OCI-LY1 (cell line): ENCODE measurements around the gene CALB2.

Experiments
- H2AFZ ChIP-seq: fragments of 200-600 bp; sonication (generic), shearing (Covaris generic); 2 replicates; pipeline ENCODE4 v1.6.0; 2014; ENCODE audit warnings: antibody characterized with exemption, mild to moderate bottlenecking, low read length
- H3F3A ChIP-seq: fragments of 200-600 bp; sonication (generic), shearing (Covaris generic); 2 replicates; pipeline ENCODE4 v1.6.0; 2014; ENCODE audit warnings: mild to moderate bottlenecking, antibody characterized with exemption, low read length, moderate library complexity; ENCODE audit not compliant: insufficient read depth
- H3K27ac ChIP-seq: fragments of 200-600 bp; sonication (generic); 2 replicates; pipeline ENCODE4 v1.5.1; 2014; ENCODE audit warnings: low read length, mixed run types, mild to moderate bottlenecking, low read depth; ENCODE audit not compliant: poor library complexity, severe bottlenecking
- H3K27me3 ChIP-seq: fragments of 200-600 bp; sonication (generic); 2 replicates; pipeline ENCODE4 v1.6.0; 2014; ENCODE audit warnings: antibody characterized with exemption, mild to moderate bottlenecking, low read length, moderate library complexity; ENCODE audit not compliant: insufficient read depth
- H3K36me3 ChIP-seq: fragments of 200-600 bp; sonication (generic); 2 replicates; pipeline ENCODE4 v1.6.1; 2014; ENCODE audit warnings: mild to moderate bottlenecking, antibody characterized with exemption, low read length, moderate library complexity, mixed read lengths; ENCODE audit not compliant: insufficient read depth
- H3K4me1 ChIP-seq: fragments of 200-600 bp; sonication (generic); 2 replicates; pipeline ENCODE4 v1.5.1; 2014; ENCODE audit warnings: mild to moderate bottlenecking, low read length, moderate library complexity; ENCODE audit not compliant: insufficient read depth, severe bottlenecking
- H3K4me2 ChIP-seq: fragments of 200-600 bp; sonication (generic), shearing (Covaris generic); 2 replicates; pipeline ENCODE4 v1.6.1; 2014; ENCODE audit warnings: low read length
- H3K4me3 ChIP-seq: fragments of 200-600 bp; sonication (generic); 2 replicates; pipeline ENCODE4 v1.5.1; 2014; ENCODE audit warnings: low read length, low read depth, mild to moderate bottlenecking, mixed read lengths; ENCODE audit not compliant: poor library complexity, severe bottlenecking
- H3K79me2 ChIP-seq: fragments of 200-600 bp; shearing (Covaris generic); 2 replicates; pipeline ENCODE4 v1.6.1; 2016; ENCODE audit warnings: mixed run types, low read length, mixed read lengths; ENCODE audit not compliant: insufficient read depth
- H3K9ac ChIP-seq: fragments of 200-600 bp; sonication (generic), shearing (Covaris generic); 2 replicates; pipeline ENCODE4 v1.6.1; 2014; ENCODE audit warnings: mild to moderate bottlenecking, low read length, mixed read lengths
- H3K9me2 ChIP-seq: fragments of 200-600 bp; sonication (generic), shearing (Covaris generic); 2 replicates; pipeline ENCODE4 v1.6.1; 2014; ENCODE audit warnings: low read depth, mild to moderate bottlenecking, low read length, mixed read lengths
- H3K9me3 ChIP-seq: fragments of 200-600 bp; shearing (Covaris generic); 2 replicates; pipeline ENCODE4 v1.6.1; 2014; ENCODE audit warnings: low read length, mixed read lengths
- H4K20me1 ChIP-seq: fragments of 200-600 bp; sonication (generic), shearing (Covaris generic); 2 replicates; pipeline ENCODE4 v1.6.0; 2016; ENCODE audit warnings: mild to moderate bottlenecking, low read length; ENCODE audit not compliant: insufficient read depth
- CTCF ChIP-seq: fragments of 200-600 bp; sonication (generic), shearing (Covaris generic); IDR thresholded peaks from 2 replicates; pipeline ENCODE4 v1.5.1; 2017; ENCODE audit warnings: mild to moderate bottlenecking, antibody characterized with exemption, low read length, moderate library complexity, mixed read lengths
- EZH2 ChIP-seq: fragments of 200-600 bp; sonication (generic), shearing (Covaris generic); IDR thresholded peaks from 2 replicates; pipeline ENCODE4 v1.8.0; 2017; ENCODE audit warnings: borderline replicate concordance, mixed run types, mild to moderate bottlenecking, antibody characterized with exemption, low read length, moderate library complexity, mixed read lengths

Gene CALB2

GRCh38 chr16:71423016-71423415 is 64.5 kb downstream of the CALB2 start:
- no peaks in the 10 kb centered on the region for H3K36me3 ChIP-seq
- H3K9me2 ChIP-seq, result no peaks in the 10 kb centered on the region
- H3K9ac ChIP-seq, result no peak overlapping the region
- H4K20me1 ChIP-seq, result no peaks in the 10 kb centered on the region
- H3K27ac ChIP-seq, result no peak overlapping the region
- no peak overlapping the region for H2AFZ ChIP-seq
- no peak for TF ChIP-seq EZH2
- TF ChIP-seq CTCF, result no peak
- H3K27me3 ChIP-seq, result peaks cover 8% of the 10 kb centered on the region
- H3K9me3 ChIP-seq, result no peaks in the 10 kb centered on the region
- no peak overlapping the region for H3K4me3 ChIP-seq
- H3K4me1 ChIP-seq, result no peaks in the 10 kb centered on the region
- H3F3A ChIP-seq, result no peaks in the 10 kb centered on the region
- H3K79me2 ChIP-seq, result no peaks in the 10 kb centered on the region
- H3K4me2 ChIP-seq, result no peak overlapping the region

- Histone ChIP-seq H4K20me1 (no peaks in the 10 kb centered on the region), H3K9me3 (no peaks in the 10 kb centered on the region), H3K27ac (no peak overlapping the region), H3F3A (no peaks in the 10 kb centered on the region), H3K9me2 (no peaks in the 10 kb centered on the region), H3K4me2 (no peak overlapping the region), H3K9ac (no peak overlapping the region), H2AFZ (no peak overlapping the region), H3K36me3 (no peaks in the 10 kb centered on the region), H3K27me3 (peaks cover 8% of the 10 kb centered on the region), H3K4me1 (no peaks in the 10 kb centered on the region), H3K79me2 (no peaks in the 10 kb centered on the region), H3K4me3 (no peak overlapping the region)
- TF ChIP-seq EZH2 (no peak), CTCF (no peak)
Observed at GRCh38 chr16:71423865-71424264, 65.3 kb downstream of the CALB2 start.

GRCh38 chr16:71424626-71425025 is 66.1 kb downstream of the CALB2 start:
- H3K4me3 ChIP-seq, result no peak overlapping the region
- H3K4me2 ChIP-seq, result no peak overlapping the region
- H3K9me2 ChIP-seq, result no peaks in the 10 kb centered on the region
- H3K9me3 ChIP-seq, result no peaks in the 10 kb centered on the region
- H3K36me3 ChIP-seq, result no peaks in the 10 kb centered on the region
- H3K79me2 ChIP-seq, result no peaks in the 10 kb centered on the region
- H3F3A ChIP-seq, result no peaks in the 10 kb centered on the region
- TF ChIP-seq CTCF (no peak), EZH2 (no peak)
- H3K27me3 ChIP-seq, result peaks cover 8% of the 10 kb centered on the region
- H3K4me1 ChIP-seq, result no peaks in the 10 kb centered on the region
- no peak overlapping the region for H3K9ac ChIP-seq
- H2AFZ ChIP-seq, result no peak overlapping the region
- H3K27ac ChIP-seq, result no peak overlapping the region
- H4K20me1 ChIP-seq, result no peaks in the 10 kb centered on the region
